Epidermal melanocyte (primary cell): ENCODE measurements around the gene KRTAP6-2.

Source experiments
- DNase-seq: peaks from one replicate; pipeline ENCODE4 v3.0.0; 2011; ENCODE audit warnings: low spot score; ENCODE audit not compliant: insufficient read length

KRTAP6-2 gene

DNA sequence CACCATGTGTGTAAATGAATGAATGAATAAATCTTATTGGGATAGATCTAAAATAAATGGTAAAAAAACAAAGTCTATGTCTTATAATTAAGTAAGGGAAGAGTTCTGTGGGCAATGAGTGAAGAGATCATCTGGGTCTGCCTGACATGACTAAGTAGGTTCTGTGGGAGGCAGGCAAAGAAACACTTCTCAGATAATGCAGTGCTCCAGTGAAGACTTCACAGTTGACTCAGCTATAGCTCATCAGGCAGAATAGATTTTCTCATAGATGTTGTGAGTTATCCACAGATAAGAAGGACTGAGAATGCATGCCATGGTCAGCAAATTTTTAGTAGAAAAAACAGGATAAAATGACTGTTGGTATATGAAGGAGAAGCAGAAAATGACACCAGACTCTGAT, 20.9 kb downstream of the KRTAP6-2 start:
- no peak for DNase-seq

DNA sequence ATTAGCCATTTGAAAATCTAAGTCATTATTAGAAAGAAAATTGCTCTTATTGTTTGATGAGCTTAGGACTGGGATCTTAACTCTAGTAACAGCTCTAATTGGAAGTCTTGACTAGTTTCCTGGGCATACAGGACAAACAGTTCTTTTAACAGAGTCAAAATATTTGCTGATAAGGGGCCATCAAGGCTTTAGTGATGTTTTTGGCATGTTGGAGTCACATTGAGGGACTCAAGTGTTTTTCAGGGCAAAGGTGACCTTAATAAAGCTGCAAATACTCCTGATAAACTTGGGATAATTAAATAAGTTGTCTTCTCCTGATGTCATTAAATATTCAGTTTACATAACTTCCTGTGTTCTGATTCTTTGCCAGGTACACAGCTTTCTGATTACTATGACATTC, 31.1 kb downstream of the KRTAP6-2 start:
- no peak for DNase-seq

DNA sequence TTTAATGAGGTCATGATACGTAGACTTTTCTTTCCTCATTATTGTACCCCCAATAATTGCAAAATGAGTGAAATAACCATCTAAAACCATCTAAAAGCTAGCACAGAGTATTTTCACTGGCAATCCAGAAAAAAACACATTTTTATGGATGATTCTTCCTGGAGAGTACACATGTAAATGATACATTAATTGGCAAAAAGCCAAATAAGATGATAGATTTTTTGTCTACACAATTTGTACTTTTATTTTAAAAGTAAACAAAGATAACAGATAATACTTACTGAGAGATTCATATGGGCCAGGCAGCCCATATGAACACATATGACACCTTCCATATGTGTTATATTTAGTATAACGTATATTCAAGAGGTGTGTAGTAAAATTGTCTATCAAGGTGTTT, 35.1 kb downstream of the KRTAP6-2 start:
- no peak for DNase-seq

DNA sequence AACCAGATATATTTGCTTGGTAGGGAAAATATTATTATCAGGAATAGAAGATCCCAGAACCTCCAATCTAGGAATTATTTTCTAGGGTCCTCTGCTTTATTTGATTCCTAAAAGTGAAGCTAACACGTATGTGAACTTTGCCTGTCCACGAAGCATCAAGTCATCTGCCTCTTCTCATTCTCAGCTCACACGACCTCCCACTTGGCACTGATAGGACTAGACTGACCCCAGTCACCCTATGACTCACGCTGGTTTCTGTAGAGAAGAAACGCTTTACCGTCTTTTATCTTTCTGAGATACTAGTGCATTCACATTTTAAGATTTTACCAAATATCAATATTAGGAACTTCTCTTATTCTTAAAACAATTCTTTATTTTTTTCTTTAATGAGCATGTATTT, 35.6 kb downstream of the KRTAP6-2 start:
- DNase-seq = no peak

DNA sequence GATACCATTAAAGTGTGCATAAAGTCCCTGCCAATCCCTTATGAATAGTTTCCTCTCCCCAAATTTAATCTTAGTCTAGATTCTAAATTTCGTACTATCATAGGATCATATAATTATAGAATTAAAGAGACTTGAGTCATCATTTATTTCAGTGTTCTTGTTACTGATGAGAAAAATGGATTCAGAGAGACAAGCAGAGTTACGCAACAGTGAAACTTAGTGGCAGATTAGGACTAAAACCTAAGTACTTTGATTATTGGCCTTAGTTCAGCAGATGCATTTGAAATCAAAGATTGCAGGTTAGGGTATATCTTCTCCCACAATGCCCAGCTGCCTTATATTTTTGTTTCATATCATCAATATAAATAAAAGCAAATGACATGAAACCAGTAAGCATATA, 36.7 kb downstream of the KRTAP6-2 start:
- no peak for DNase-seq

DNA sequence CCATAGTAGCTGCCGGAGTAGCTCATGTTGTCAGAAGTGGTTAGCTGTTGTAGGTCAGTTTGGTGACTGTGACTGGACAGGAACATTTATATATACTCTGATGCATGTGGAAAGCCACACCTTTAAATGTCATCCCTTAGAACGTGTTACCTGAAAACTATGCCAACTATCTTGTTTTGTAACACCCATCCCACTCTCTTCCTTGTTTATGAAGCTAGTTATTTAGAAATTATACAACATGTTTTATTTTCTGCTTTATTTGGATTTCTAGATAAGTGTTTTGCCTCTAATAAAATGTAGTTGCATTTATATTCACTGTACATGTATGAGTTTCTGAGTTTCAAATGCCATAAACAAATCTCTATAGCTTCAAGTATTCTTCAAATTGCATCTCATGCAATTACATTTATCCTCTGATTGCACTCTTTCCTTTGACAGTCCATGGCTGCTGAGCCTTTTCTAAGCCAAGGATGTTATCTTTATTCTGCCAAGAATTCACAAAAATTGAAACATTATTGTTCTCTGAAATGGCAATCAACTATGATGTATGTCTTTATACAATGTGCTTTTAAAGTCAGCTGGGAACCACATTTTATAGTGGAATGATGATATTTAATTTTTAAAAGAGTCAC, 37.3 kb downstream of the KRTAP6-2 start, which contains the start of gene KRTAP19-7:
KRTAP19-7 (minus strand) TSS at position 51 of the 632 bp plus-strand sequence; CDS start at position 26, 25 bp downstream.
- DNase-seq = no peak

DNA sequence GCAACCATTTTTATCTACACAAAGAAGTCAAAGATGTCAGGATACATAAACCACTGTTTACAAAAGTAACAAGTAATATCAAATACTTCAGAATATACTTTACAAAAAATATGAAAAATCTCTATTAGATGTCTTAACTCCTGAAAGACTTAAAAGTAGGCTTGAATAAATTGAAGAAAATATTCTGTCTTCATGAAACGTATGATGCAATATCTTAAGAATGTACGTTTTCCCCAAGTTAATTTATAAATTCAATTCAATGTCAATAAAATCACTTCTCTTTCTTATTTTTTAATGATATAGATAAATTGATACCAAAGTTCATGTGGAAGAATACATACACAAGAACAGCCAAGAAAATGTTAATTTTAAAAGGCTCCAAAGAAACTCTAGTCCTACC, 43.6 kb downstream of the KRTAP6-2 start:
- no peak for DNase-seq

DNA sequence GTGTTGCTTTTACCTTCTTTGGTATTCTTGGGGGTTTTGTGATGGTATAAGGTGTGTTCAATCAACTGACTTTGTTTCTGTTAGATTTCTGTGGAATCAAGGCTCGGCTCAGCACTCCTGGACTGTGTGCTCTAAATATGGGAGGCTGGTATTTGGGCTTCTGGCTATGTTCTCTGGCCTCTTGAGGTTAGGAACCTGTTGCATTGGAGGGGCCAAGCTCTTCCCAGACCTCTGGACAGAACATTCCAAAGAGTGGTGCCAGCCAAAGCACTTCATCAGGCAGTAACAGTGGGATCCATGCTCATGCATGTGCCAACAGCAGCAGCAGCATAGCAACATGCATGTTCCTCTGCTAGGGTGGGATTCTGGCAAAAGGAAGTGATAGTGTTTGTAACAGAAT, 45.9 kb downstream of the KRTAP6-2 start:
- DNase-seq = no peak
